GM19468 (cell line): ENCODE results near the gene CNTNAP5.

ENCODE experiments used
- ATAC-seq: cut with Tn5 transposase; IDR thresholded peaks from one replicate; pipeline ENCODE4 v1.9.1; 2021; ENCODE audit warnings: mild to moderate bottlenecking, moderate library complexity, moderate number of reproducible peaks; ENCODE audit not compliant: unreplicated experiment; ENCODE audit errors: extremely low read depth

Gene CNTNAP5

GRCh38 chr2:124524155-124524915, 499.2 kb downstream of the CNTNAP5 start:
- ATAC-seq = no peak

GRCh38 chr2:124526221-124526620, 501.1 kb downstream of the CNTNAP5 start:
- no peak for ATAC-seq

- no peak for ATAC-seq
These were observed 505.1 kb downstream of the CNTNAP5 start for GRCh38 chr2:124530203-124530602.

- no peak for ATAC-seq
These were observed 508.3 kb downstream of the CNTNAP5 start for GRCh38 chr2:124533226-124533954.

- ATAC-seq = no peak
These were observed 508.9 kb downstream of the CNTNAP5 start for GRCh38 chr2:124534028-124534427.

- ATAC-seq = no peak
These were observed 510.7 kb downstream of the CNTNAP5 start for GRCh38 chr2:124535816-124536215.

- ATAC-seq = no peak
These were observed 511.5 kb downstream of the CNTNAP5 start for GRCh38 chr2:124536591-124536990.

GRCh38 chr2:124538549-124538948, 513.5 kb downstream of the CNTNAP5 start:
- no peak for ATAC-seq

GRCh38 chr2:124540805-124541204, 515.7 kb downstream of the CNTNAP5 start:
- ATAC-seq = no peak

GRCh38 chr2:124542932-124543640, 518.0 kb downstream of the CNTNAP5 start:
- no peak for ATAC-seq

- ATAC-seq = no peak
These were observed 522.6 kb downstream of the CNTNAP5 start for GRCh38 chr2:124547700-124548099.

- ATAC-seq = no peak
These were observed 533.3 kb downstream of the CNTNAP5 start for GRCh38 chr2:124558277-124558905.

GRCh38 chr2:124559236-124559635, 534.1 kb downstream of the CNTNAP5 start:
- no peak for ATAC-seq

GRCh38 chr2:124560592-124561112, 535.6 kb downstream of the CNTNAP5 start:
- no peak for ATAC-seq

GRCh38 chr2:124561486-124561885, 536.4 kb downstream of the CNTNAP5 start:
- ATAC-seq = no peak

- no peak for ATAC-seq
These were observed 538.3 kb downstream of the CNTNAP5 start for GRCh38 chr2:124563426-124563825.

- no peak for ATAC-seq
These were observed 541.5 kb downstream of the CNTNAP5 start for GRCh38 chr2:124566518-124566970.

GRCh38 chr2:124570872-124571271, 545.8 kb downstream of the CNTNAP5 start:
- ATAC-seq = no peak

GRCh38 chr2:124571836-124572235, 546.7 kb downstream of the CNTNAP5 start:
- no peak for ATAC-seq

- ATAC-seq = no peak
These were observed 548.0 kb downstream of the CNTNAP5 start for GRCh38 chr2:124572934-124573634.
